Hepatic stellate cell (primary cell): ENCODE results near the gene ENOX1.

Experiments
- DNase-seq: peaks from one replicate; pipeline ENCODE4 v3.0.0; 2011; ENCODE audit warnings: low spot score

Gene ENOX1

GRCh38 chr13:43785650-43786471, 911 bp downstream of the ENOX1 start:
- peak; percentile 80 for DNase-seq

- DNase-seq: peak; percentile 5
Observed at GRCh38 chr13:43785261-43785649, 1.5 kb downstream of the ENOX1 start.

- peak; percentile 11 for DNase-seq
Observed at GRCh38 chr13:43784496-43784895, 2.3 kb downstream of the ENOX1 start.

- peak; percentile 25 for DNase-seq
Observed at GRCh38 chr13:43783820-43784219, 3.0 kb downstream of the ENOX1 start.

- DNase-seq: no peak
Observed at GRCh38 chr13:43782686-43783085, 4.1 kb downstream of the ENOX1 start.

GRCh38 chr13:43780666-43781065, 6.1 kb downstream of the ENOX1 start:
- DNase-seq: no peak

GRCh38 chr13:43776501-43777079, 10.2 kb downstream of the ENOX1 start:
- no peak for DNase-seq

- DNase-seq: no peak
Observed at GRCh38 chr13:43776006-43776405, 10.8 kb downstream of the ENOX1 start.

- DNase-seq: no peak
Observed at GRCh38 chr13:43773602-43774001, 13.2 kb downstream of the ENOX1 start.

- DNase-seq: no peak
Observed at GRCh38 chr13:43770871-43771270, 15.9 kb downstream of the ENOX1 start.

GRCh38 chr13:43769529-43769928, 17.2 kb downstream of the ENOX1 start:
- DNase-seq: no peak

- DNase-seq: no peak
Observed at GRCh38 chr13:43767341-43767931, 19.3 kb downstream of the ENOX1 start.

- DNase-seq: no peak
Observed at GRCh38 chr13:43766725-43767124, 20.0 kb downstream of the ENOX1 start.

- no peak for DNase-seq
Observed at GRCh38 chr13:43764349-43764748, 22.4 kb downstream of the ENOX1 start.

GRCh38 chr13:43763143-43763759, 23.5 kb downstream of the ENOX1 start:
- no peak for DNase-seq

- no peak for DNase-seq
Observed at GRCh38 chr13:43761616-43762315, 25.0 kb downstream of the ENOX1 start.

GRCh38 chr13:43760257-43760656, 26.5 kb downstream of the ENOX1 start:
- no peak for DNase-seq

GRCh38 chr13:43758834-43759233, 27.9 kb downstream of the ENOX1 start:
- no peak for DNase-seq

GRCh38 chr13:43757266-43757665, 29.5 kb downstream of the ENOX1 start:
- DNase-seq: no peak

GRCh38 chr13:43755844-43756243, 30.9 kb downstream of the ENOX1 start:
- no peak for DNase-seq

- no peak for DNase-seq
Observed at GRCh38 chr13:43751624-43752023, 35.1 kb downstream of the ENOX1 start.

- no peak for DNase-seq
Observed at GRCh38 chr13:43749503-43749902, 37.3 kb downstream of the ENOX1 start.
